Liver (tissue), 3 donors: ENCODE measurements around the gene CRPPA.

Source experiments
- EGR1 ChIP-seq, 2 donors: IDR thresholded peaks; 2 replicates each; pipeline ENCODE4 v1.6.1; 2016 to 2018; ENCODE audit warnings: antibody characterized with exemption in 2 of 2, low read depth in 2 of 2
- FOXA1 ChIP-seq: IDR thresholded peaks from 2 replicates; pipeline ENCODE4 v1.6.1; 2016; ENCODE audit warnings: antibody characterized with exemption
- GABPA ChIP-seq, 2 donors: IDR thresholded peaks in 1 of 2; conservative IDR thresholded peaks in 1 of 2; 2 replicates each; pipeline ENCODE4 v1.6.1; 2016; ENCODE audit warnings: antibody characterized with exemption in 2 of 2, mild to moderate bottlenecking in 1 of 2, moderate library complexity in 1 of 2
- JUND ChIP-seq, 2 donors: IDR thresholded peaks; 2 replicates each; pipeline ENCODE4 v1.6.1; 2016; ENCODE audit warnings: antibody characterized with exemption in 2 of 2
- NR2F2 ChIP-seq: IDR thresholded peaks from 2 replicates; pipeline ENCODE4 v1.6.1; 2016; ENCODE audit warnings: antibody characterized with exemption
- RAD21 ChIP-seq, 2 donors: IDR thresholded peaks; 2 replicates each; pipeline ENCODE4 v1.6.1; 2016; ENCODE audit warnings: antibody characterized with exemption in 2 of 2, mild to moderate bottlenecking in 2 of 2
- SP1 ChIP-seq: IDR thresholded peaks from 2 replicates; pipeline ENCODE4 v1.6.1; 2018; ENCODE audit warnings: antibody characterized with exemption, mild to moderate bottlenecking
- TAF1 ChIP-seq: conservative IDR thresholded peaks from 2 replicates; pipeline ENCODE4 v1.6.1; 2016; ENCODE audit warnings: antibody characterized with exemption, mild to moderate bottlenecking
- TF ChIP-seq, protein P1 (sequence below): fragments of 150-350 bp; IDR thresholded peaks from 2 replicates; pipeline ENCODE4 v1.5.1; 2017; ENCODE audit warnings: improper control_type of control experiment, low read depth, low read length; ENCODE audit not compliant: missing input control
- TF ChIP-seq, protein P2 (sequence below): IDR thresholded peaks from 2 replicates; pipeline ENCODE4 v1.6.1; 2016; ENCODE audit warnings: antibody characterized with exemption, mild to moderate bottlenecking
- TF ChIP-seq, protein P3 (sequence below): IDR thresholded peaks from 2 replicates; pipeline ENCODE4 v1.6.1; 2016; ENCODE audit warnings: antibody characterized with exemption
- TF ChIP-seq, protein P4 (sequence below): IDR thresholded peaks from 2 replicates; pipeline ENCODE4 v1.6.1; 2016; ENCODE audit warnings: antibody characterized with exemption
- TF ChIP-seq, protein P5 (sequence below): IDR thresholded peaks from 2 replicates; pipeline ENCODE4 v1.6.1; 2016; ENCODE audit warnings: antibody characterized with exemption
- donor health status: healthy.
- donor health status: healthy.

DNA sequence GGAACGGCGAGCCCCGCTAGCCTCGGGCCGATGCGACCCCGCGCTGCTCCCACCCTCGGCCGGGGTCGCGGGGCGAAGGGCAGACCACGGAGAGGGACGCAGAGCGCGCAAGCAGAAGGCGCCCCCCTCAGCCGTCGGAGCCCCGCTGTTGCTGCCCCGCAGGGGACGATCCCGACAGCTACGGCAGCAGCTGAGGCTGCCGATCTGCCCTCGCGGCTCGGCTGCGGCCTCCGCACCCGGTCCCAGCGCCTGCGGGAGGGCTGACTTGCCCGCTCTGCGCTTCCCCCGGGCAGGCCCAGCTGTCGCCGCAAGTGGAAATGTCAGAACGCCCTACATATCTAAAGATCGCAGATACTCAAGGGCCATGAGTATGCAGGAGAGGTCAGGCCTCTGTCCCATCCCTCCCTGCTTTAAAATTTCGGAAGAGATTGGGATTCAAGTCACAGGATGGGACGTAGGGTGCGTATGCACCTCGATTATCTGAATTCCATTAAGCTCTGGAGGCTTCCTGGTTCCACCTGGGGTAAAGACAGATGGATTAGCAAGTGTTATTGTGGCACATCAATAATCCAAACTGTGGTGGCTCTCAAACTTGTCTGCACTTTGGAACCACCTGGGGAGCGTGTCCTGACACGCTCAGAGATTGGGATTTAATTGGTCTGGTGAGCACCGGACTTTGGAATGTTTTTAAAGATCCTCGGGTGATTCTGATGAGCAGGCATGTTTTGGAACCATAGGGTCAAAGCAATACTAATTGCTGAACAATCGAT lies at the start of gene CRPPA:
- TF ChIP-seq, protein P1, sequence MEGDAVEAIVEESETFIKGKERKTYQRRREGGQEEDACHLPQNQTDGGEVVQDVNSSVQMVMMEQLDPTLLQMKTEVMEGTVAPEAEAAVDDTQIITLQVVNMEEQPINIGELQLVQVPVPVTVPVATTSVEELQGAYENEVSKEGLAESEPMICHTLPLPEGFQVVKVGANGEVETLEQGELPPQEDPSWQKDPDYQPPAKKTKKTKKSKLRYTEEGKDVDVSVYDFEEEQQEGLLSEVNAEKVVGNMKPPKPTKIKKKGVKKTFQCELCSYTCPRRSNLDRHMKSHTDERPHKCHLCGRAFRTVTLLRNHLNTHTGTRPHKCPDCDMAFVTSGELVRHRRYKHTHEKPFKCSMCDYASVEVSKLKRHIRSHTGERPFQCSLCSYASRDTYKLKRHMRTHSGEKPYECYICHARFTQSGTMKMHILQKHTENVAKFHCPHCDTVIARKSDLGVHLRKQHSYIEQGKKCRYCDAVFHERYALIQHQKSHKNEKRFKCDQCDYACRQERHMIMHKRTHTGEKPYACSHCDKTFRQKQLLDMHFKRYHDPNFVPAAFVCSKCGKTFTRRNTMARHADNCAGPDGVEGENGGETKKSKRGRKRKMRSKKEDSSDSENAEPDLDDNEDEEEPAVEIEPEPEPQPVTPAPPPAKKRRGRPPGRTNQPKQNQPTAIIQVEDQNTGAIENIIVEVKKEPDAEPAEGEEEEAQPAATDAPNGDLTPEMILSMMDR = no peak
- no peak for TF ChIP-seq NR2F2
- TF ChIP-seq, protein P2, sequence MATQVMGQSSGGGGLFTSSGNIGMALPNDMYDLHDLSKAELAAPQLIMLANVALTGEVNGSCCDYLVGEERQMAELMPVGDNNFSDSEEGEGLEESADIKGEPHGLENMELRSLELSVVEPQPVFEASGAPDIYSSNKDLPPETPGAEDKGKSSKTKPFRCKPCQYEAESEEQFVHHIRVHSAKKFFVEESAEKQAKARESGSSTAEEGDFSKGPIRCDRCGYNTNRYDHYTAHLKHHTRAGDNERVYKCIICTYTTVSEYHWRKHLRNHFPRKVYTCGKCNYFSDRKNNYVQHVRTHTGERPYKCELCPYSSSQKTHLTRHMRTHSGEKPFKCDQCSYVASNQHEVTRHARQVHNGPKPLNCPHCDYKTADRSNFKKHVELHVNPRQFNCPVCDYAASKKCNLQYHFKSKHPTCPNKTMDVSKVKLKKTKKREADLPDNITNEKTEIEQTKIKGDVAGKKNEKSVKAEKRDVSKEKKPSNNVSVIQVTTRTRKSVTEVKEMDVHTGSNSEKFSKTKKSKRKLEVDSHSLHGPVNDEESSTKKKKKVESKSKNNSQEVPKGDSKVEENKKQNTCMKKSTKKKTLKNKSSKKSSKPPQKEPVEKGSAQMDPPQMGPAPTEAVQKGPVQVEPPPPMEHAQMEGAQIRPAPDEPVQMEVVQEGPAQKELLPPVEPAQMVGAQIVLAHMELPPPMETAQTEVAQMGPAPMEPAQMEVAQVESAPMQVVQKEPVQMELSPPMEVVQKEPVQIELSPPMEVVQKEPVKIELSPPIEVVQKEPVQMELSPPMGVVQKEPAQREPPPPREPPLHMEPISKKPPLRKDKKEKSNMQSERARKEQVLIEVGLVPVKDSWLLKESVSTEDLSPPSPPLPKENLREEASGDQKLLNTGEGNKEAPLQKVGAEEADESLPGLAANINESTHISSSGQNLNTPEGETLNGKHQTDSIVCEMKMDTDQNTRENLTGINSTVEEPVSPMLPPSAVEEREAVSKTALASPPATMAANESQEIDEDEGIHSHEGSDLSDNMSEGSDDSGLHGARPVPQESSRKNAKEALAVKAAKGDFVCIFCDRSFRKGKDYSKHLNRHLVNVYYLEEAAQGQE = peak; percentile 89
- peak; percentile 95 for TF ChIP-seq SP1
- TF ChIP-seq, protein P3, sequence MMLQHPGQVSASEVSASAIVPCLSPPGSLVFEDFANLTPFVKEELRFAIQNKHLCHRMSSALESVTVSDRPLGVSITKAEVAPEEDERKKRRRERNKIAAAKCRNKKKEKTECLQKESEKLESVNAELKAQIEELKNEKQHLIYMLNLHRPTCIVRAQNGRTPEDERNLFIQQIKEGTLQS = no peak
- TF ChIP-seq TAF1 = peak; percentile 94
- no peak for TF ChIP-seq GABPA (IDR thresholded peaks at IDR 0.05 in 1 of 2, conservative IDR thresholded peaks at IDR 0.05 in 1 of 2)
- TF ChIP-seq RAD21 (IDR thresholded peaks at IDR 0.05) = peak in 1 of 2 donors; percentile 8
- TF ChIP-seq EGR1 (IDR thresholded peaks at IDR 0.05; ENCODE audit: low read depth in 2 of 2) = no peak
- TF ChIP-seq, protein P4, sequence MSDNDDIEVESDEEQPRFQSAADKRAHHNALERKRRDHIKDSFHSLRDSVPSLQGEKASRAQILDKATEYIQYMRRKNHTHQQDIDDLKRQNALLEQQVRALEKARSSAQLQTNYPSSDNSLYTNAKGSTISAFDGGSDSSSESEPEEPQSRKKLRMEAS = peak; percentile 74
- peak; percentile 19 to 68 for TF ChIP-seq JUND (IDR thresholded peaks at IDR 0.05)
- TF ChIP-seq FOXA1 = no peak
- TF ChIP-seq, protein P5, sequence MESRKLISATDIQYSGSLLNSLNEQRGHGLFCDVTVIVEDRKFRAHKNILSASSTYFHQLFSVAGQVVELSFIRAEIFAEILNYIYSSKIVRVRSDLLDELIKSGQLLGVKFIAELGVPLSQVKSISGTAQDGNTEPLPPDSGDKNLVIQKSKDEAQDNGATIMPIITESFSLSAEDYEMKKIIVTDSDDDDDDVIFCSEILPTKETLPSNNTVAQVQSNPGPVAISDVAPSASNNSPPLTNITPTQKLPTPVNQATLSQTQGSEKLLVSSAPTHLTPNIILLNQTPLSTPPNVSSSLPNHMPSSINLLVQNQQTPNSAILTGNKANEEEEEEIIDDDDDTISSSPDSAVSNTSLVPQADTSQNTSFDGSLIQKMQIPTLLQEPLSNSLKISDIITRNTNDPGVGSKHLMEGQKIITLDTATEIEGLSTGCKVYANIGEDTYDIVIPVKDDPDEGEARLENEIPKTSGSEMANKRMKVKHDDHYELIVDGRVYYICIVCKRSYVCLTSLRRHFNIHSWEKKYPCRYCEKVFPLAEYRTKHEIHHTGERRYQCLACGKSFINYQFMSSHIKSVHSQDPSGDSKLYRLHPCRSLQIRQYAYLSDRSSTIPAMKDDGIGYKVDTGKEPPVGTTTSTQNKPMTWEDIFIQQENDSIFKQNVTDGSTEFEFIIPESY = peak; percentile 89
